ENCODE measurements around the gene PRRG2.

Gene PRRG2

DNA sequence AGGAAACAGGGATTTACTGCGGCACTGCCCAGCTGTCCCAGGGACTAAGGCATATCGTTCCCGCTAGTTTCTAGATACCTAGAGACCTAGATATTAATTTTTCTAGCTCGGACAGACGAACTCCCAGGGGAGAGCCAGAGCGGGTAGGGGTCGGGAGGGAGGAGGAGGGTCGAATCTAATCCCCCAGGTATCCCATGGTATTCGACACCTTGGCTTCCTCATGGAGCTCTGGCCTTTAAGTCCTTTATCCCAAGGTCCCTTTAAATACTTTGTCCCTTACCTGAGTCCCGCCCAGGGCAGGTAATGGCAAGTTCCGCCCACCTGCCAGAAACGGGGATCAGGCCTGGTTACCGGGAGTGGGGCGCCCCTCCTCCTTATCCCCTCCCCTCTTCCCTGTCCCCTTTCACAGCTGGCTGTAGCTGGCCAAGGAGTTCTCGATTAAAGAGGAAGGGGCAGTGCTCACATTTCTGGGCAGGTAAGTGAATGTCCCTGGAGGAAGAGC is at the start of gene PRRG2:
TSS of gene PRRG2 (plus strand) at position 310 of the 502 bp plus-strand sequence. CDS start 1,904 bp downstream, outside the sequence.
- peak; percentile 17 to 53 for DNase-seq

DNA sequence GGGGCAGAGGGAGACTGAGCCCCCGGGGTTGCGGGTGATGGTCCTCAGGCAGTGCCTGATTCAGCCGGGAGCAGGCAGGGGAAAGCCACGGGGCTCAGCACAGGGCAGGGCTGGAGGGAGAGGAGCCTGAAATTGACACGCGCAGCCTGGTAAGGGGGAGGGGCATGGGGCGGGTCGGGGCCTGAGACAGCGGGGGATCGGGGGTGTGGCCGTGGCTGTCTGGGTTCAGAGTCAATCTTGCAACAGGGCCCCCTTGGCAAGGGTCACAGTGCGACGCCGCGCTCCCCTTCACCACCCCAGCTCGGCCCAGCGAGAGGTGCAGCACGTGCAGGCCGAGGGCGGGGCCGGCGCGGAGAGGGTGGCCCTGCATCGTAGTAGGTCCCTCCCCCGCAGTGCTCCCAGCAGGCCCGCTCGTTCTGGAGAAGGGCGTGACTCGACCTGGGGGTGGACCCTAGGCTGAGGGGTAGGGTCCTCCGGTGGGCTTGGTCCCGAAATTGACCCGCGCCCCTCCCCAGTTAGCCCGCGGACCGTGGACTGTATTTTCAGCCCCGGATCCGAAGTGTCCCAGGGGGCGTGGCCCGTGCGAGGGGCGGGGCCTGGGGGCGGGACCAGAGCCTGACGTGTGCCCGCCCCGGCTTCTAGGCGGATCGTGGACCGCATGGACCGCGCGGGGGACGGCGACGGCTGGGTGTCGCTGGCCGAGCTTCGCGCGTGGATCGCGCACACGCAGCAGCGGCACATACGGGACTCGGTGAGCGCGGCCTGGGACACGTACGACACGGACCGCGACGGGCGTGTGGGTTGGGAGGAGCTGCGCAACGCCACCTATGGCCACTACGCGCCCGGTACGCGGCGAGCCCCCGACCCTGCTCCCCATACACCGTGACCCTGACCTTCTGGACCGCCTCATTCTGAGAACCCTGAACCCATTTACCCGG is 47.3 kb upstream of the PRRG2 start:
- peak; percentile 54 to 60 for DNase-seq

DNA sequence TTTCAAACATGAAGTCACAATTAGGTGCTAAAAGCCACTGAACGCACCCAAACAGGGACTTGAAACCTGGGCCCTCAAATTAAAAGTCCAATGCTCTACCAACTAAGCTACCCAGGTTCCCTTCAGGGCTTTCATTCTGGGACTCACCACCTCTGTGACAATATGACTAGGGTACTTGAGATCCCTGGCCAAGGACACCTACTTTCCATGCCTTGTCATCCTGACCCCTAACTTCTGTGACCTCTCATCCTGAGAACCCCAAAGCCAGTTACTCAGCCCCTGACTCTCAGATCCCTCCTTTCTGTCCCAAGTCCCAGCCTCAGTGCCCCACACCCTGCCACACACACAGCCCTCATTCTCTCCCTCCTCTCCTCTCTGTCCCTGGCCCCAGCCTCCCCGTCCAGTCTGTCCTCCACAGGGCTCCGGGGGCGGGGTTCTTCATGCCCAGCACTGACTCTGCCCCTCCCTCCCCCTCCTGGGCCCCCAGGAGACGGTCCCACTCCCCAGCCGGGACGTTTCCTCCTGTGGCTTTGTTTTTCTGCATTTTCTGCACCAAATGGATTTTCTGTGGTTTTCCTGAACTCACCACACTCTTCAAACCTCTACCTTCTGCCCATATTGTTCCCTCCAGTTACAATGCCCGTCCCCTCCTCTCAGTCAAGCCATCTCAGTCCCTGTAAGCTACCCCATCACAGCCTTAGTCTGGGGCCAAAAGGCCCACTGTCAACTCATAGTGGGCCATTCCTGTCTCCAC is 46.3 kb upstream of the PRRG2 start:
- no peak for DNase-seq

DNA sequence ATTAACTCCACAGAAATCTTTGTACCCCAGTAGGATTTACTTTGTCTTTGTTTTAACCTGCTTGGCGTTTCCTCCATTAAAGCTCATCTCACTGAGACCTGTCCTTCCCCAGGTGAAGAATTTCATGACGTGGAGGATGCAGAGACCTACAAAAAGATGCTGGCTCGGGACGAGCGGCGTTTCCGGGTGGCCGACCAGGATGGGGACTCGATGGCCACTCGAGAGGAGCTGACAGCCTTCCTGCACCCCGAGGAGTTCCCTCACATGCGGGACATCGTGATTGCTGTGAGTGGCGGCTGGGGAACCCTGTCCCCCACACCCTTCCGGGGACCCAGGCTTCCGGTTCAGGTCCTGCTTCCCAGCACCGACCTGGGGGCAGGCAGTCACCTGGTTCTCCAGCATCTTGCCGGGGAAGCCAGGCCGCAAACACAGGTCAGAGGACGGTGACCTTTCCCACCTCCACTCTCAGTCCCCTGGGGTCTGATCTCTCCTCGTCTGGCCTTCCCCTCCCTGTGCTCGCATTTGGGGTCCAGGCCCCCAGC is 44.1 kb upstream of the PRRG2 start:
- no peak for DNase-seq

DNA sequence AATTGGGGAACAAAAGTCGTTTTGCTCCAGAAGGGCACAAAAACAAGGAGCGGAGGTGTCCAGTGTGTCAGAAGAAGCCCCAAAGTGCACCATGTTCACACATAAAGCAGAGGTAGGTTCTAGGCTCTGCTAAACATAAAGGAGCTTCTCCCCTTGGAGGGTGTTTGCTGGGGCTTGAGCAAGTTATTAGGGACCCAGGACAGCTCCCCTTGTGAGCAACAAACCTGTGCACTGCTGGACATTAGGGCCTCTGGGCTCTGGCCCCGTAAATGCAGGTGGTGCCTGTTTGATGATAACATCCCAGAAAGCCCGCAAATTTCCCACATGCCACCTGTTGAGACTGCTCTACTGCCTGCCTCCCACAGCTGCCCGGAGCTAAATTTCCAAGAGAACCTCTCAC is 42.5 kb upstream of the PRRG2 start:
- DNase-seq, result no peak

DNA sequence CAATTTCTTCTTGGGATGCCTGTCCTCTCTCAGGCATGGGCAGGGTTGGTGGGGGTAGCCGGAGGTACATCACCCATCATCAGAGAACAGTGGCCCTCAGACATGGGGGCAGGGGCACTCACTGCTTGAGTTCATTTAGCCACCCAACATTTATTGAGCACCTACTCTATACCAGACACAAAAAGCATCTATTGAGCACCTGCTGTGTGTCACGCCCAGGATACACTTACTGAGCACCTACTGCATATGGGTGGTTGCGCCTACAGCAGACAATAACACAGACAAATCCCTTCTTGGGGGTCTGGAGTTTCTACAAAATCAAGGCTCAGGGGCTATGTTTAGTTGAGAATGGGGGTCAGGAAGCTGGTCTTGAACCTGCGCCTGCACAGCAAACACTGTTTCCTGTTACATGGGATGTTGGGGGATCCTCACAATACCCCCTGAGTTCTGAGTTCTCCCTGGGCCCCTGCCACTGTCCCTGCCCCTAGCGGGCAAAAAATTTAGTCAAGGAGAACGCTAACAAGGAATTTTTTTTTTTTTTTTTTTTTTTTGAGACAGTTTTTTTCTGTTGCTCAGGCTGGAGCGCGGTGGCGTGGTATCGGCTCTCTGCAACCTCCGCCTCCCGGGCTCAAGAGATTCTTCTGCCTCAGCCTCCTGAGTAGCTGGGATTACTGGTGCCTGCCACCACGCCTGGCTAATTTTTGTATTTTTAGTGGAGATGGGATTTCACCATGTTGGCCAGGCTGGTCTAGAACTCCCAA is 41.7 kb upstream of the PRRG2 start:
- DNase-seq, result no peak

DNA sequence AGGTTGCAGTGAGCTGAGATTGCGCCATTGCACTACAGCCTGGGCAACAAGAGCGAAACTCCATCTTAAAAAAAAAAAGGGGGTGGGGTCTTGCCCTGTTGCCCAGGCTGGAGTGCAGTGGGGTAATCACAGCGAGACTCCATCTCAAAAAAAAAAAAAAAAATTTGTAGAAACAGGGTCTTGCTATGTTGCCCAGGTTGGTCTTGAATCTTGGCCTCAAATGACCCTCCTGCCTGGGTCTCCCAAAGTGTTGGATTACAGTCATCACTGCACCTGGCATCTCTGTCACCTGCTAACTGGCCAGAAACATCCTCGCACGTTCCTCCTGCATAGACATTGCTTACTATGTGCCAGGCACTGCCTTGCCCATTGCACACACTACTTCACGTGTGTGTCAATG is 39.2 kb upstream of the PRRG2 start:
- no peak for DNase-seq

DNA sequence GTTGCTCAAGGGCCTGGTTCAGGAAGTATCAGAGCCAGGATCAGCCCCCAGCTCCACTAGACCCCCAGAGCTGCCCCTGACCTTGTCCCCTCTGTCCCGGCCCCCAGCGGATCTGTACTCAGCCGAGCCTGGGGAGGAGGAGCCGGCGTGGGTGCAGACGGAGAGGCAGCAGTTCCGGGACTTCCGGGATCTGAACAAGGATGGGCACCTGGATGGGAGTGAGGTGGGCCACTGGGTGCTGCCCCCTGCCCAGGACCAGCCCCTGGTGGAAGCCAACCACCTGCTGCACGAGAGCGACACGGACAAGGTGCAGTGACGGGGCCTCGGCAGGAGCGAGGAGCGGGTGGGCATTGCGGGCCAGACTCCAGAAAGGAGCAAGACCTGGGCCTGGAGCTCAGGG is 38.7 kb upstream of the PRRG2 start:
- DNase-seq, result no peak

DNA sequence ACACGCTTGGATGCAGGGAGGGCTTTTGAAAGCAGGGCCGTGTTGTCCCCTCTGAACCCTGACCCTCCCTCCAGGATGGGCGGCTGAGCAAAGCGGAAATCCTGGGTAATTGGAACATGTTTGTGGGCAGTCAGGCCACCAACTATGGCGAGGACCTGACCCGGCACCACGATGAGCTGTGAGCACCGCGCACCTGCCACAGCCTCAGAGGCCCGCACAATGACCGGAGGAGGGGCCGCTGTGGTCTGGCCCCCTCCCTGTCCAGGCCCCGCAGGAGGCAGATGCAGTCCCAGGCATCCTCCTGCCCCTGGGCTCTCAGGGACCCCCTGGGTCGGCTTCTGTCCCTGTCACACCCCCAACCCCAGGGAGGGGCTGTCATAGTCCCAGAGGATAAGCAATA is 38.1 kb upstream of the PRRG2 start:
- no peak for DNase-seq

DNA sequence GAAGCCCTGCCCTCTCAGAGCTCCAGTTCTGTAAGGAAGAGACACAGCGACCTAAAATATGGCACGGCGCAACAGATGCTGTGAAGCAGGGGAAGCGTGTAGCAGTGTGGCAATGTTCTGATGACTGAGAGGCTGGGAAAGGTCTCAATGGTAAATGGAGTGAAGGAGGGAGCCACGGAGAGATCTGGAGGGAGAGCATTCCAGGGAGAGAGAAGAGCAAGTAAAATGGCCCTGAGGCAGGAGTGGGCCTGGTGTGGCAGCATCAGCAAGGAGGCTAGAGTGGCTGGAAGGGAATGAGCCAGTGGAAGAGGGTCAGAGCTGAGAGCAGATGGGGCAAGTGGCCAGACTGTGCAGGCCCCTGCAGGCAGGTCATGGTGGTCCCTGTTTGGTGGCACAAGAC is 37.0 kb upstream of the PRRG2 start:
- no peak for DNase-seq

DNA sequence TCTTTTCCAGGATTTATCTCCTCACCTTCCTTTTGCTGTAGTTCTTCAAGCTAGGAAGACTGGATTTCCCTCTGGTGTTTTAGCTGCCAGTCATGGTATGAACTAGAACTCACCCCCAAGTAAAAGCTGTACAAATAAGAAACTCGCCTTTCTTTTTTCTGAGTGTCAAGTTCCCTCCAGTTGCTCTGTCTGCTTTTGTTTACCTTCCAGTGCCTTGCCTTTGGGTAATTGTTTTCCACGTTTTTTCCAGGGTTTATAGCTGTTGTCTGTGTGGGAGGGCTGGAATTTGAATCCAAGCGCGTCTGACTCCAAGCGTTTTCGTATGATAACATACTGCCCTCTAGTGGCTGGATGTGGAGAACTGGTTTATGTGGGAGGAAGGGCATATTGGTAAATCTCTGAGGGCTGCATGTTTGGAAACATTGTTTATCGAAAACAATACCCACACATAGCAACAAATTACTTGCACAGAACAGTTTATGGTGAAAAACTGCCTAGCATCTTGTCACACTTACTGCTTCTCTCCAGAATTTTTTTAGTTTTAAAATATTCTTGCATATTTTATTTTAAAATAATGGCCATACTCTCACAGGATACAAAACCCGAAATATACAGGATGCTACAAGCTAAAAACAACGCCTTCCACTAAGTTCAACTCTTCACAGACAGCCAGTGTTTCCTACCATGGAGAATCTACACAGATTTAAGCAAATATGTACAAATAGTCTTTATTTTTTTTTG is 34.1 kb upstream of the PRRG2 start:
- DNase-seq, result peak; percentile 86 to 87

DNA sequence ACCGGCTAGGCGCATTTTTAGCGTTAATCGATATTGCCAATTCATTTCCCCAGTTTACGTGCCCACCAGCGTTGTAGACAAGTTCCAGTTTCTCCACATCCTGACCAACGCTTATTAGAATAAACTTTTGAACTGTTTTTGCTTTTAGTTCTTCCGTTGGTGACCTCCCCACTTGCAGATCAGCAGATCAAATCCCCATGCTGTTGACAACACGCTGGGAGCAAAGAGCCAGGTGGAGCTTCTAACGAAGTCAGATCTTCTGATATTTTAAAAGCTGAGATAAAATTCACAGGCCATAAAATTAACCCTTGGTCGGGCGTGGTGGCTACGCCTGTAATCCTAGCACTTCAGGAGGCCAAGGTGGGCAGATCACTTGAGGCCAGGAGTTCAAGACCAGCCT is 32.1 kb upstream of the PRRG2 start:
- no peak for DNase-seq

DNA sequence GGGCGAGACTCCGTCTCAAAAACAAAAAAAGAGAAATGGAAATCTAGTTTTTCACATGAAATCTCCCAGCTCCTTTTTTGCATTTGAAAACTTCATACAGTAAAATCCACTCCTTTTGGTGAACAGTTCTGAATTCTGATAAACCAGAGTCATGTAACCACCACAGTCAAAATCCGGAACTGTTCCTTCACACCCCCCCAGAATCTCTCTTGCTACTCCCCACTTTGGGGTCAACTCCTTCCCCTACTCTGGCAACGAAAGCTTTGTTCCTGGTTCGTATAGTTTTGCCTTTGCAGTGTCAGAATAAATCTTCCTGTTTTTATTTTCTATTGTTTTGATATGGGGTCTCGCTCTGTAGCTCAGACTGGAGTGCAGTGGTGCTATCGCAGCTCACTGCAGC is 29.6 kb upstream of the PRRG2 start:
- no peak for DNase-seq

DNA sequence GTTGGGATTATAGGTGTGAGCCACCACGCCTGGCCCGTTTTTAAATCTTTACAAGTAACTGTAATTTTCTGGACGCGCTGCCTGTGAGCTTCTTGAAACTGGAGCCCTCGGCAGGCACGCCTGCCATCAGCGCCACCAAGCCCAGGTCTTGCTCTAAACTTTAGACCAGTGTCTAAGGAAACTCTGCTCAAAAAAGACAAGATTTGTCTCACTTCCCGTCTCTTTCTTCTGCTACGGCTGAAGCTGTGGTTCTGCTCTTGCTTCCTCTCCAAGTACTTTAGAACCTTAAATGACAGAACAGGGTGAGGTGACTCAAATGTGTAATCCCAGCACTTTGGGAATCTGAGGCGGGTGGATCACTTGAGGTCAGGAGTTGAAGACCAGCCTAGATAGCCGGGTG is 28.4 kb upstream of the PRRG2 start:
- no peak for DNase-seq

DNA sequence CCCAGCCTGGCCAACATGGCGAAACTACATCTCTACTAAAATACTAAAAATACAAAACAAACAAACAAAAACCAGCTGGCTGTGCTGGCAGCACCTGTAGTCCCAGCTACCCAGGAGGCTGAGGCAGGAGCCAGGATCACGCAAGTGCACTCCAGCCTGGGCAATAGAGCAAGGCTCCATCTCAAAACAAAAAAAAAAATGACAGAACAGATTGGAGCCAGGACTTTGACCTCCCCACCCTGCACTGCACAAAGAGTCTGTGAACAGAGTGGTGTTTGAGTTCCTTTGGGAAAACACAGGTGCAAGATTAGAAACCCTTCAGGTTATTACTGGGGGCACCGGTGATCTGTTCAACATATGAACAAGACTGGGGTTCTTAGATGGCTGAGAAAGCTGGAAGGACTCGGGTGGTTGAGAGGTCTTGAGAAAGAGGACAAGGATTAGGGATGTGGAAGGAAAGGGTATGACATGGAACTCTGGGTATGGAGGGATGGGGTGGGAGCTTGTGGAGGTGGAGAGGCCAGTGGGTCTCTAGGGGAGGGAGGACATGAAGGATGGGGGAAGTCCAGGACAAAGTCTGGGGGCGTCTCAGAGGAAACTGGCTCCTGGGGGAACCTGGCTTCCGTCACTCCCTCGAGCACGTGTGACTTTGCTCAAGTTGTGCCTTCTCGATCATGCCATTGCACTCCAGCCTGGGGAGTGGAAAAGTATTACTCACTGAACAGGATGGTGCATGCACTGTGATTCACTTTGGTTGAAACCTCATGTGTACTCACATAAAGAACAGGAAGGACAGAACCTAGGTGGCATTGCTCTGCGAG is 27.5 kb upstream of the PRRG2 start:
- DNase-seq, result no peak

DNA sequence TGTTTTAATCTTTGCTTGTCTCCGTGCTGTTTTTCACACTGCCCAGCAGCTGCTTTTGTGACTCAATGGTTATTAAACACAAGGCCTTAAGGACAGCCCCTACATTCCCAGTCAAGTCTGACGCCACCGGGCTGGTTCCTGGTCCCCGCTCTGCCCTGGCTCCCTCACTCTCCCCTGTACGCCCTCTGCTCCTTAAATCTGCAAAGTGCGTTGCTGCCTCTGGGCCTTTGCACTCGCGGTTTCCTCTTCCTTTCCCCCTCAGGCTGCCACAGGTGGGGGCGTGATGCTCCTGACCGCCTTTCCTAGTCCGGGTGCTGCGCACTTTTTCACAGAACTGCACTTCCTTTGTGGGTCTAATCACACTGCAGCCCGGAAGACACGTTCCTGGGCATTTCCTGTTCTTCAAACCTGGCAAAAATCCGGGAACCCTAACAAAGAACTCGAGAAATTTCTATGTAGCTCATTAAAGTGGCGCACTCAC is 26.4 kb upstream of the PRRG2 start:
- DNase-seq, result no peak

DNA sequence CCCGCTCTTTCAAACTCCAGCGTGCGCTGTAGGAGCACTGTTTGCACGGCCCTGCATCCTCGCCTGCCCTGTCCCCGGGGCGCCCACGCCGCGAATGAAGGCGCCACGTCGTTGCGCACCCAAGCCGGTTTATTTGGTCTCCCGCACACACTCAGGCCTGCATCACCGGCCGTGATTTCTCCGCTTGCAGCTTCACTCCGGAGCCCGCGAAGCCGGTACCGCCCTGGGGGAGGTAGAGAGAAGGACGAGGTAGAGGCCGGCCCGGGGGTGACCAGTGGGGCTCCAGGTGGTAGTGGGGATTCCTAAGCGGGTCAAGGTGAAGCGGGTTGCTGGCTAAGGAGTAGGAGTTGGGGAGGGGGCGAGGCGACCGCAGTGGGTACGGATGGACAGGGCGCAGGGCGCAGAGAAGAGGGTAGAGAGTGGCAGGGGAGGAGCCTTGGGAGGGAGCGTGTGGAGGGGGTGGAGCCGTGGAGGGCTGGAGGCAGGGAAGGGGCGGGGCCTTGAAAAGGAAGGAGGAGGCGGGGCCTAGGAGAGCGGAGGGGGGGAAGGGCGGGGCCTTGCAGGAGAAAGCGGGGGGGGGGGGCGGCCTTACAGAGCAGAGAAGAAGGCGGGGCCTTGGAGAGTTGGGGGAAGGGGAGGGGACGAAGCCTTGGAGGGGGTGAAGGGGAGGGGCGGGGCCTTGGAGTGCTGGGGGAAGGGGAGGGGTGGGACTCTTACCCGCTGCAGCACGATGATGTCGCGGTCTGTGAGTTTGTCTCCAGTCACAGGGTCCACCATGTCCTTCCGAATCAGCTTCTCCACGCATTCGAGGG is 25.3 kb upstream of the PRRG2 start:
- no peak for DNase-seq

DNA sequence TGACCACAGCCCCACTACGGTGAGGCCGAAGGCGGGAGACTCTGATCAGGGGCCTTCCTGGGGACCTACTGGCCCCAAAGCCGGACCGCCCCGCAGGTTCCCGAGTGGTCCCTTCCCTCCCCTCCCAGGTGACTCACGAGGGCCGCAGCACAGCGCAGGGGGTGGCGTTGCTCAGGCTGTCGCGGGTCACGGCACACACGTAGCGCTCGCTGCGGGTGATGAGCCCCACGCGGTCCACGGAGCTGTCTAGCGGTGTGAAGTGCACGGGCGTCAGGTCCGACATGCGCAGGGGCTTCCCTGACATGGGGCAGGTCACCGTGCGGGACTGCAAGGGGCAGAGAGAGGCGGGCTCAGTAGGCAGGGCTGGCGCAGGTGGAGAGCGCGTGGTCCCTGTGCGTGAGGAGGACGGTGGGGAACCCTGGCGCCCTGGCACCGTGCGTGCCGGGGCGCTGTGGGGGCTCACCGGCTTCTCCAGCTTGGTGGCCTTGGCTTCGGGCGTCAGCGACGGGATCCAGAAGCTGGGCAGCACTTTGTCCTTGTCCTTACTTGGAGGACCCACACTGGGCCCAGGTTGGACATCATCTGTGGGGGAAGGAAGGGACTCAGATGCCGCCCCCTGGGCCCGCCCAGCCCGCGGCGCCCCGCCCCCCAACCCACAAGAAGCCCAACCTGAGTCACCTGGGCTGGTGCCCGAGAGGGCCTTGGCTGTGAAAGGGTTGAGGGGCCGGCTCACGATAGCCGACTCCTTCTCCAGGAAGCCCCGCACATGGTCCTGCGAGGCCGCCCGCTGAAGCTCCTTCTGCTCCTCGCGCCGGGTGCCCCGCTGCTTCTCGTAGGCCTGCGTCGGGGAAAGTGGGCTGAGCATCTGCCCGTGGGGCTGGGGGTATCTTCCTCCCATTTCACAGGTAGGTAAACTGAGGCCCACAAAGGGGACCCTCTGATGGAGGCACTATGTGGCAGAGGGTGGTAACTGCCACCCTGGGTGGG is 24.4 kb upstream of the PRRG2 start:
- no peak for DNase-seq

All from NCI-H2081 (cell line).